Measurements from ENCODE around the gene HOXB3. TPM values are rescaled to one million over a fixed set of nuclear protein-coding genes. Genes with fewer than 3 reads are reported as not detected.

Gene HOXB3
- total and polyA plus RNA-seq, 2 of the 13 experiments (the other 11 are each of a cell fraction or from before 2014, with no cell fraction given), result not detected

GRCh38 chr17:48593840-48594537 is 3.9 kb upstream of the HOXB3 start (continued):
- TF ChIP-seq MATR3 (CRISPR knock-in tag; IDR thresholded peaks at IDR 0.05), result no peak
- TF ChIP-seq ZNF784 (CRISPR knock-in tag; IDR thresholded peaks at IDR 0.05; ENCODE audit: borderline replicate concordance), result no peak
- no peak for TF ChIP-seq ATF7-NPFF (CRISPR knock-in tag; IDR thresholded peaks at IDR 0.05; ENCODE audit: low read depth)
- no peak for TF ChIP-seq NPAS2 (CRISPR knock-in tag; IDR thresholded peaks at IDR 0.05; ENCODE audit: borderline replicate concordance)
- TF ChIP-seq ZNF747 (CRISPR knock-in tag; IDR thresholded peaks at IDR 0.05; ENCODE audit: borderline replicate concordance), result no peak
- no peak for TF ChIP-seq ZBTB8A (CRISPR knock-in tag; IDR thresholded peaks at IDR 0.05; ENCODE audit: borderline replicate concordance, low read depth)
- no peak for TF ChIP-seq ZNF724P (CRISPR knock-in tag; IDR thresholded peaks at IDR 0.05; ENCODE audit: borderline replicate concordance)
- 0 out of 2 replicates have a peak, but pooled peaks have one; percentile 18 for TF ChIP-seq FOXK1 (CRISPR knock-in tag; IDR thresholded peaks at IDR 0.05; ENCODE audit: borderline replicate concordance, low read depth)
- TF ChIP-seq CBX5 (CRISPR knock-in tag; IDR thresholded peaks at IDR 0.05; ENCODE audit: borderline replicate concordance), result 0 out of 2 replicates have a peak, but pooled peaks have one; percentile 27
- no peak for TF ChIP-seq NBN (conservative IDR thresholded peaks at IDR 0.05)
- no peak for TF ChIP-seq ZNF24 (IDR thresholded peaks at IDR 0.05)
- no peak for TF ChIP-seq GTF3A (CRISPR knock-in tag; conservative IDR thresholded peaks at IDR 0.05)
- TF ChIP-seq ZNF367 (CRISPR knock-in tag; IDR thresholded peaks at IDR 0.05; ENCODE audit: borderline replicate concordance), result no peak
- TF ChIP-seq, protein P1, sequence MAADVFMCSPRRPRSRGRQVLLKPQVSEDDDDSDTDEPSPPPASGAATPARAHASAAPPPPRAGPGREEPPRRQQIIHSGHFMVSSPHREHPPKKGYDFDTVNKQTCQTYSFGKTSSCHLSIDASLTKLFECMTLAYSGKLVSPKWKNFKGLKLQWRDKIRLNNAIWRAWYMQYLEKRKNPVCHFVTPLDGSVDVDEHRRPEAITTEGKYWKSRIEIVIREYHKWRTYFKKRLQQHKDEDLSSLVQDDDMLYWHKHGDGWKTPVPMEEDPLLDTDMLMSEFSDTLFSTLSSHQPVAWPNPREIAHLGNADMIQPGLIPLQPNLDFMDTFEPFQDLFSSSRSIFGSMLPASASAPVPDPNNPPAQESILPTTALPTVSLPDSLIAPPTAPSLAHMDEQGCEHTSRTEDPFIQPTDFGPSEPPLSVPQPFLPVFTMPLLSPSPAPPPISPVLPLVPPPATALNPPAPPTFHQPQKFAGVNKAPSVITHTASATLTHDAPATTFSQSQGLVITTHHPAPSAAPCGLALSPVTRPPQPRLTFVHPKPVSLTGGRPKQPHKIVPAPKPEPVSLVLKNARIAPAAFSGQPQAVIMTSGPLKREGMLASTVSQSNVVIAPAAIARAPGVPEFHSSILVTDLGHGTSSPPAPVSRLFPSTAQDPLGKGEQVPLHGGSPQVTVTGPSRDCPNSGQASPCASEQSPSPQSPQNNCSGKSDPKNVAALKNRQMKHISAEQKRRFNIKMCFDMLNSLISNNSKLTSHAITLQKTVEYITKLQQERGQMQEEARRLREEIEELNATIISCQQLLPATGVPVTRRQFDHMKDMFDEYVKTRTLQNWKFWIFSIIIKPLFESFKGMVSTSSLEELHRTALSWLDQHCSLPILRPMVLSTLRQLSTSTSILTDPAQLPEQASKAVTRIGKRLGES (CRISPR knock-in tag; IDR thresholded peaks at IDR 0.05; ENCODE audit: borderline replicate concordance), result no peak
- TF ChIP-seq ZNF143 (CRISPR knock-in tag; IDR thresholded peaks at IDR 0.05), result no peak
- TF ChIP-seq, protein P2, sequence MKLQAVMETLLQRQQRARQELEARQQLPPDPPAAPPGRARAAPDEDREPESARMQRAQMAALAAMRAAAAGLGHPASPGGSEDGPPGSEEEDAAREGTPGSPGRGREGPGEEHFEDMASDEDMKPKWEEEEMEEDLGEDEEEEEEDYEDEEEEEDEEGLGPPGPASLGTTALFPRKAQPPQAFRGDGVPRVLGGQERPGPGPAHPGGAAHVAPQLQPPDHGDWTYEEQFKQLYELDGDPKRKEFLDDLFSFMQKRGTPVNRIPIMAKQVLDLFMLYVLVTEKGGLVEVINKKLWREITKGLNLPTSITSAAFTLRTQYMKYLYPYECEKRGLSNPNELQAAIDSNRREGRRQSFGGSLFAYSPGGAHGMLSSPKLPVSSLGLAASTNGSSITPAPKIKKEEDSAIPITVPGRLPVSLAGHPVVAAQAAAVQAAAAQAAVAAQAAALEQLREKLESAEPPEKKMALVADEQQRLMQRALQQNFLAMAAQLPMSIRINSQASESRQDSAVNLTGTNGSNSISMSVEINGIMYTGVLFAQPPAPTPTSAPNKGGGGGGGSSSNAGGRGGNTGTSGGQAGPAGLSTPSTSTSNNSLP (IDR thresholded peaks at IDR 0.05; ENCODE audit: low read depth, low read length), result no peak
- TF ChIP-seq, protein P3, sequence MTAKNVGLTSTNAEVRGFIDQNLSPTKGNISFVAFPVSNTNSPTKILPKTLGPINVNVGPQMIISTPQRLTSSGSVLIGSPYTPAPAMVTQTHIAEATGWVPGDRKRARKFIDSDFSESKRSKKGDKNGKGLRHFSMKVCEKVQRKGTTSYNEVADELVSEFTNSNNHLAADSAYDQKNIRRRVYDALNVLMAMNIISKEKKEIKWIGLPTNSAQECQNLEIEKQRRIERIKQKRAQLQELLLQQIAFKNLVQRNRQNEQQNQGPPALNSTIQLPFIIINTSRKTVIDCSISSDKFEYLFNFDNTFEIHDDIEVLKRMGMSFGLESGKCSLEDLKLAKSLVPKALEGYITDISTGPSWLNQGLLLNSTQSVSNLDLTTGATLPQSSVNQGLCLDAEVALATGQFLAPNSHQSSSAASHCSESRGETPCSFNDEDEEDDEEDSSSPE (CRISPR knock-in tag; IDR thresholded peaks at IDR 0.05), result 0 out of 2 replicates have a peak, but pooled peaks have one; percentile 33
- peak; percentile 76 for TF ChIP-seq STAG1 (CRISPR knock-in tag; IDR thresholded peaks at IDR 0.05)
- no peak for TF ChIP-seq CCDC6 (CRISPR knock-in tag; IDR thresholded peaks at IDR 0.05)
- no peak for TF ChIP-seq SRY (CRISPR knock-in tag; IDR thresholded peaks at IDR 0.05)
- no peak for TF ChIP-seq ZNF563 (CRISPR knock-in tag; IDR thresholded peaks at IDR 0.05)
